Measurements from ENCODE around the gene RIF1.

Gene RIF1

GRCh38 chr2:151520976-151521375, 111.3 kb downstream of the RIF1 start:
- no peak overlapping the region for H3K27ac ChIP-seq
- TF ChIP-seq CTCF (conservative IDR thresholded peaks at IDR 0.05), result no peak
- TF ChIP-seq ZFX (IDR thresholded peaks at IDR 0.05), result no peak

- no peak overlapping the region for H3K27ac ChIP-seq
- no peak for TF ChIP-seq CTCF (conservative IDR thresholded peaks at IDR 0.05)
Measured at GRCh38 chr2:151522556-151522955, 112.9 kb downstream of the RIF1 start.

- TF ChIP-seq ZFX (IDR thresholded peaks at IDR 0.05) (no peak), CTCF (conservative IDR thresholded peaks at IDR 0.05) (no peak)
- H3K27ac ChIP-seq, result no peak overlapping the region
Measured at GRCh38 chr2:151523850-151524249, 114.1 kb downstream of the RIF1 start.

- H3K27ac ChIP-seq, result no peak overlapping the region
- TF ChIP-seq ZFX (IDR thresholded peaks at IDR 0.05) (no peak), CTCF (conservative IDR thresholded peaks at IDR 0.05) (no peak)
Measured at GRCh38 chr2:151525821-151526373, 116.2 kb downstream of the RIF1 start.

- H3K27ac ChIP-seq, result no peak overlapping the region
- TF ChIP-seq ZFX (IDR thresholded peaks at IDR 0.05), result no peak
- no peak for TF ChIP-seq CTCF (conservative IDR thresholded peaks at IDR 0.05)
Measured at GRCh38 chr2:151526572-151527090, 116.9 kb downstream of the RIF1 start.

All from C4-2B (cell line).